Gastrocnemius medialis (tissue), 4 donors: Measurements from ENCODE around the gene NUTM1.

Experiments
- CTCF ChIP-seq, 5 experiments: fragments of 450-650 bp in 3 of 5; fragments of 200-600 bp in 2 of 5; sonication (generic) in 2 of 5; IDR thresholded peaks in 4 of 5; conservative IDR thresholded peaks in 1 of 5; 1 replicate in 4 of 5; 2 replicates in 1 of 5; pipeline ENCODE4 v1.5.1; 2016 to 2019; ENCODE audit warnings: antibody characterized with exemption in 5 of 5, mild to moderate bottlenecking in 3 of 5, moderate library complexity in 3 of 5
- POLR2A ChIP-seq, 2 donors: fragments of 450-650 bp; IDR thresholded peaks; one replicate each; pipeline ENCODE4 v1.6.1; 2017; ENCODE audit warnings: antibody characterized with exemption in 2 of 2, mild to moderate bottlenecking in 2 of 2, moderate library complexity in 2 of 2

GRCh38 chr15:34304613-34305012, 38.5 kb upstream of the NUTM1 start:
- no peak for TF ChIP-seq CTCF (IDR thresholded peaks at IDR 0.05 in 4 of 5, conservative IDR thresholded peaks at IDR 0.05 in 1 of 5)
- no peak for TF ChIP-seq POLR2A (IDR thresholded peaks at IDR 0.05)
